HG03354 (cell line): ENCODE measurements around the gene SLC34A1.
"Not testable (repeated sequence)": the region's sequence is repeated elsewhere in the genome, so short reads cannot be mapped to it uniquely, and the experiment has no call there.

ENCODE experiments used
- ATAC-seq: cut with Tn5 transposase; IDR thresholded peaks from one replicate; pipeline ENCODE4 v1.9.1; 2021; ENCODE audit warnings: mild to moderate bottlenecking; ENCODE audit not compliant: unreplicated experiment, poor library complexity, severe bottlenecking

The SLC34A1 gene

DNA sequence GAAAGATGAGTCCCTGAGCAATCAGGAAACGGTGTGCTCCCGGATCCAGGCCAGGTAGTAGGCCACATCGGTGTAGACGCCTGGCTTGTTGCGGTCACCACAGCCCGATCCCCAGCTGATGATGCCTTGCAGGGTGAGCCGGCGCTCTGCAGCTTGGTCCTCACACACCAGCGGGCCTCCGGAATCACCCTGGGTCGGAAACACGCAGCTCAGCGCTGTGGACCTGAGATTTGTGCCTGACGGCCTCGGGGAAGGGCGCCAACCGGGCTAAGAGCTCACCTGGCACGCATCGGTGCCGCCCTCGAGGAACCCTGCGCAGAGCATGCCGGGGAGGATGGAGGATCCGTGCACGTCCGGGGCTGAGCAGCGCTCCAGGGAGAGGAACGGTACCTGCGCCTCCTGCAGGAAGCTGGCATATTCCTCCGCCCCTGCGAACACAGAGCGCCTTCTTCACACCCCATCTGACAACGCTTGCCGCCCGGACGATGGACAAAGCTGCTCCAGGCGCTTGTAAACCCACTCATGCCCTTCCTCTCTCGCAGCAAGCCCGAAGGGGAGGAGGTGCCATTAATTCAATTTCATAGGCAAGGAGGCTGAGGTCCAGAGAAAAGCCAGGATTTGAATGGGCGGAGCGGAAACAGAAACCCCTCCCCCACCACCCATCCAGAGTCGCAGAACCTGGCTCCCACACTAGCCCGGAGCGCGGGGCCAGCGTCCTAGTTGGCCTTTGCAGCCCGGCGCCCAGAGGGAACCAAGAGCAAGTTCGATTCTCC lies 18.2 kb downstream of the SLC34A1 start:
- ATAC-seq: no peak

DNA sequence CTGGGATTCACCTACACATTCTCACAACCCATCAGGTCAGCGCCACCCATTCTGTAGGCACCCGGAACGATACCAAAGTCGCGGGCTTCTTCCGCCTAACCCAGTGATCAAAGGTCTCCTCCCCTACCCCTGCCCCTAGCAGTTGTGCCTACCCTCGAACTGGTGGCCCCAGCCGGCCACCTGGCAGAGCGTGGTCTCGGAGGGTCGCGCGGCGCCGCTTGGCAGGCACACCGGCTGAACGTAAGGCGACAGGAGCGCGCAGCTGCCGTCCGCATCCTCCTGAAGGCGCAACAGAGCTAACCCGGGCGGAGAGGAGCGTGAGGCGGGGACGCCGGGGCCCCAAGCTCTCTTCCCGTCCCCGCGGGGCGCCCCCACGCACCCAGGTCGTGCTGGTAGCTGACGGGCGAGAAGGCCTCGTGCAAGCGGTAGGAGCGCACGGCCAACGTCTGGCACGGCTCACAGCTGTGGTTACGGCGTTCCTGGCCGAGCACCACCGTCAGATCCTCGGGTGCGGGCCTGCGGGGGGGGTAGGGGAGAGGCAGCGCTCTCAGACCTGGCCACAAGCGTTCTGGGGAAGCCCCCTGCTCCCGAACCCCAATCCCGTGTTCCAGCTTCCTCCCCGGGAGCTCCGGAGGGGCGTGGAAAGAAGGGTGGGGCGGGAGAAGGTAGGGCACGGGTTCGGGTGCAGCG lies 19.0 kb downstream of the SLC34A1 start:
- peak; percentile 33 for ATAC-seq

DNA sequence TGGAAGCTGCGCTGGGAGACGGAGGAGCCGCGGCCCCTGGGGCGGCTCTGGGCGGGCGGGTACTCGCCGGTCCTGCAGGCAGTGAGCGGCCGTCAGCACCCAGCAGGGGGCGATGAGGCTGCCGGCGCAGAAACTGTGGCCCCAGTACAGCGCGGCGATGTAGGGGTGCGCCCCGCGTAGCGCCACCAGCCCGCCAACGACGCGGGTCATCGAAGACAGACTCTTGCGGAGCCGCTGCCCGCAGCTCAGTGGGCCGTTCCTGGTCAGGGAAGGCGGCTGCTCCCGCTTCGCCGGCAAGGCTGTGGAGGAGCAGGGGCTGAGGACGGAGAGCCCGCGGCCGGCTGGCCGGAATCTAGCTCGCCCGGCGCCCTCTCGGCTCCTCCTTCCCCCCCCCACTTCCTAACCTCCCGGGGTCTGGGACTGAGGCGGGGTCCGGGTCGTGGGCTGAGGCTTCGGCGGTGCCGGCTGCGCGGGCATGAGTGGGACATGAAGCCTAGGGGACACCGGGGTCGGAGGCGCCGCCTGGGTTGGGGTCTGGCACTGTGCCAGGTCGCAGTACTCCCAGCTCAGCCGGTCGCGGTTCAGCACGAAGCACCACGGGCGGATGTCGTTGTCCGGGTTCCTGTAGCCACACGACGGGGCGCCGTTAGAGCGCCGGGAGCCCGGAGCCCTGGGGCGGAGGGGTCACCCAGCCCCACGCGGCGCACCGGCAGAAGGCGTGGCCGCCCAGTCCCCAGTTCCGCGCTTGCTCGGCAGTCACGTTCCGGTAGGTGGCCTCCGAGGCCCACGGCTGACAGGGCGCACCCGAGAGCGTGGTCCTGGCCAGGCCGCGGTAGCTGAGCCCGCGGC lies 19.8 kb downstream of the SLC34A1 start:
- ATAC-seq: peak; percentile 82

DNA sequence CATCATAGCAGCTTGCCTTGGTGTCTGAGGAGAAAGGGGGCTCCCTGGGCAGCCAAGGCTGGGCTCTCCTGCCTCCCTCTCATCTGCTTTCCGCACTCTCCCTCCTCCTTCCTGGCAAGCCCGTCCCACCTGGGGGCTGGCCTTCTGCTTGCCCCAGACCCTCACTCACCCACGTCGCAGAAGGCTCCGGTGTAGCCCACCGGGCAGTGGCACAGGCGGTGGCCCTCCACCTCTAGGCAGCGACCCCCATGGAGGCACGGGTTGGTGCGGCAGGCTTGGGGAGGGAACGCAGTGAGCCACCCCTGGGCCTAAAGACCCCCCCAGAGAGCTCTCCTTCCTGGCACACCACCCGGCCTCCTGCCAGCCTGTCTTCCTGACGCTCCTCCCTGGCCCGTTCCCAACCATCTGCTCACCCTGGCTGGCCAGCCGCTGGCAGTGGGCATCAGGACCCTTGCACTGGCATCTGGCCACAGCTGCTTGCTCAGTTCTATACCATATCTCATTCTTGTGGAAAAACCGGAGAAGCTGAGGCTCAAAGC lies 20.5 kb downstream of the SLC34A1 start:
- no peak for ATAC-seq

DNA sequence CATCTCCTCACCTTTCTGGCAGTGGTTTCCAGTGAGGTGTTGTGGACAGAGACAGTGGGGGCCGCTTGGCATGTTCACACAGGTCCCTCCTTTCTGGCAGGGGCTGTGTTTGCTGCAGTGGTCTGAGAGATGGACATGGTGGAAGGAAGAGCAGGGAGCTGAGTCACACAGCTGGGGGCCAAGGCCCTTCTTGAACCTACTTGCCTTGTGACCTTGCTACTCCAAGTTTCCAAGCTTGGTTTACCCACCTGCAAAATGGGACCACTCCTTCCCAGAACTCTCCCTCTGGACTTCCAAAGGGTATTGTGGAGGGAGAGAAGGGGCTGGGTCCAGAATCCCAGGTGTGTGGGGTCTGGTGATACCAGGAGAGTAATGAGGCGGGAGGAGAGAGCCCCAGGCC lies 21.1 kb downstream of the SLC34A1 start:
- no peak for ATAC-seq

DNA sequence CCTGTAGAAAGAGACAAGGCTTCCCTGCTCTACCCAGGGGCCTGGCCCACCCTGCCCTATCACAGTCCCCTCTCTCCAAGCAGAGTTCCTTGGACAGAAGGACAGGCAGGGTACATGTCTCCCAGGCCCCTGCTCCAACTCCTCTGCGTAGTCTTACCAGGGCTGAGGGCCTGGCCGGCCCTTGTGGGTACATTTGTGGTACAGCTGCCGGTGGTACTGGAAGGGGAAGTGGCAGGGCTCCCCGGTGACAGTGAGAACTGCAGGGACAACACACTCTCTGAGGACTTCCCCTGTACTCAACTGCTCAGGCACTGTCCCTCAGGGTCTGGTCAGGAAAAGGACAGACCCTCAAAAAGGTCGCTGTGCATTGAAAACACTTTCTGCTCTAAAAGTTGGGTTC lies 21.6 kb downstream of the SLC34A1 start:
- no peak for ATAC-seq

DNA sequence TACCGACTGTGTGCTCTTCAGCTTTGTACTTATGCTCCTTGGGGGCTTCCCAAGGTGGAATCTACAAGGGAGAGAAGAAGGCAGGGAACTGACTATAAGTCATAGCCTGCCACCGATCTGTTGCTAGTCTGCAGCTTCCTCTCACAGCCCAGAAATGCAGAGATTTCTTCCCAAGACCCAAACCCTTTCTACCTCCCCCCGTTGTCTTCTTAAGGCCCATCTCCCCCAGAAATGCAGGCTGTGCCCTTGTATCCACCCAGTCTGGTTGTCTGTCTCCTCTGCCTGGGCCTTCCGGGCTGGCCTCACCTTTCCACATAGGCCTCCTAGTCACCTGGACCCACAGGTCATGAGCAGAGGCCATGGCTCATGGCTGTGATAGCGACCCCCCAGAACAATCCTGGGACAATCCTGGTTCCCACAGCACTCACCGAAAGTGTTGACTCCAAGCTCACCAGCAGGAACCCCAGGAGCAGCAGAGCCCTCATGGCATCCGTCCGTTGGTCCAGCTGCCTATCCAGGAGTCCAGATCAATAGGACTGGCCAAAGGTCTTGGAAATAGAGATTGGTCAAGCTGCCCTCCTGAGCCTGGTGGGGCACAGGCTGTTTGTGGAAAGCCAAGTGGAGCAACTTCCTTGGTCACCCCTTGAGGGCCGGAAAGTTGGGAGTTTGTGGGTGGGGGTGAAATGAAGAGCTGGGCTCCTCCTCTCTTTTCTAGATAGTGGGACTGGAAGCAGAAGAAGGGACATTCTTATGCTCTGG lies 25.0 kb downstream of the SLC34A1 start, which contains the start of gene F12:
F12 (minus strand) TSS at position 522 of the 759 bp plus-strand sequence; CDS start at position 485, 37 bp downstream.
- ATAC-seq: no peak

DNA sequence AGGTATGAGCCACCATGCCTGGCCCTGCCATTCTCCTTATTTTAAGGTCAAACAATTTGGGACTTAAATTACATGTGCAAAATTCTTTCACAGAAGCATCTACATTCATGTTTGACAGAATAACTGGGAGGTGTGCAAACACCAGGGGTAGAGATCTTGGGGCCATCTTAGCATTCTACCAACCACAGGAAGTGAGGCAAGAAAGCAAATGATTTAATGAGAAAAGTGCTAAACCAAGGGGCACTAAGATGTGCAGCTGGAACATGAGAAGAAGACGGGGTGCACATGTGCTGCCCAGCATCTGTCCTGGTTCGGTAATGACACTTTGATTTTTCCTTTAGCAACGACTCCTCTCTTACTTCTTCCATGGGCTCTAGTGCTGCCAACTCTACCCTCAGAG lies 26.3 kb downstream of the SLC34A1 start:
- no peak for ATAC-seq

DNA sequence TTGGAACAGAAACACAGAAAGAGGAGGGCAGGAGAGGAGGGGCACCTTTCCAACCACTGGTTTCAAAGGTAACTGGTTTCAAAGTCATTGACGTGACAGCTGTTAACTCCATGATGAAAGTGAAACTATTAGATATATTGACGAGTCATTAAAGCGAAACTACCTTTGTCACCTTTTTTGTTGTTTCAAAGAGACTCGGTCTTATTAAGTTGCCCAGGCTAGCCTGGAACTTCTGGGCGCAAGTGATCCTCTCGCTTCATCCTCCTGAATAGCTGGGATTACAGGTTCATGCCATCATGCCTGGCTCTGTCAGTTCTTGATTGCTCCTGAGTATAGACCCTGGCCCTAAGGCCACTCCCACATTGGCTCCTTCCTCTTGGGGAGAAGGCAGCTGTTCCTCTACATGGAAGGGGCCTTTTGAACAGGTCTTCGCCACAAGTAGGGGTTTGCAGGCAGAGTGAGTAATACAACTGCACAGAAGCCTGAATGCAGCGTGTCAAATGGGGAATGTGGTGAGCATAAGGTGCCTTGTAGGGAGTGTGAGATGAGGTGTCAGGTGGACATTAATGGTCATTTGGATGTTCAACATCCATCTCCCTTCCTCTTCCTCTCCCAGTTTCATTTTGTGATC lies 28.5 kb downstream of the SLC34A1 start:
- peak; percentile 81 for ATAC-seq

DNA sequence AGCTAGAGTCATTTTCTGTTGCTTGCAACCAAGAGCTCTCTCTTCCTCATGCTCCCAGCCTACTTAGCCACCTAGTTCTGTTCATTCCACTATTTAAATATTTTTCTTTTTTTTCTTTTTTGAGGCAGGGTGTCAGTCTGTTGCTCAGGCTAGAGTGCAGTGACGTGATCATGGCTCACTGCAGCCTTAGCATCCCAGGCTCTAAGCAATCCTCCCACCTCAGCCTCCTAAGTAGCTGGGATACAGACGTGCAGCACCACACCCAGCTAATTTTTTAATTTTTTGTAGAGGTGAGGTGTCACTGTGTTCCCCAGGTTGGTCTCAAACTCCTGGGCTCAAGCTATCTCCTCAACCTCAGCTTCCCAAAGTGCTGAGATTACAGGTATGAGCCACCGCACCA lies 30.2 kb downstream of the SLC34A1 start:
- ATAC-seq: no peak

DNA sequence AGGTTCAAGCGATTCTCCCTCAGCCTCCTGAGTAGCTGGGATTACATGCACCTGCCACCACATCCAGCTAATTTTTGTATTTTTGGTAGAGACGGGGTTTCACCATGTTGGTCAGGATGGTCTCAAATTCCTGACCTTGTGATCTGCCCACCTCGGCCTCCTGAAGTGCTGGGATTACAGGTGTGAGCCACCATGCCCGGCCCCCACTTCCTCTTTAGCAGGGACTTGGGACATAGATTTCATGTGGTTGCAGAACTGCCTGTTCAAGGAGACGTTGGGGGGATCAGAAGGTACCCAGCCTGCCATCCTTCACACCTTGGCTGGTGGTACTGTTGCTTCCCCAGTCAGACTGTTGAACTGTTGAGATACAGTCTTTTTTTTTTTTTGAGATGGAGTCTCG lies 32.8 kb downstream of the SLC34A1 start:
- not testable (repeated sequence) for ATAC-seq

DNA sequence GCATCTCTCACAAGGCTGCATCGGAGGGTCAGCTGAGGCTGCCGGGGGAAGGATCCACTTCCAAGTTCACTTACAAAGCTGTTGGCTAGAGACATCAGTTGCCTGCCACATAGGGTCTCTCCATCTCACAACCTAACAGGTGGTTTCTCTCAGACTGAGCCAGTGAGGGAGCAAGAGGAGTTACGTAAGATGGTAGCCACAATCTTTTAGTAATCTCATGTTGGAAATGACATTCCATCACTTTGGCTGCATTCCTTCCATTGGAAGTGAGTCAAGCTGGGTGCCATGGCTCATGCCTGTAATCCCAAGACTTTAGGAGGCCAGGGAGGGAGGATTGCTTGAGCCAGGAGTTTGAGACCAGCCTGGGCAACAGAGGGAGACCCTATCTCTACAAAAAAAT lies 34.8 kb downstream of the SLC34A1 start:
- no peak for ATAC-seq

DNA sequence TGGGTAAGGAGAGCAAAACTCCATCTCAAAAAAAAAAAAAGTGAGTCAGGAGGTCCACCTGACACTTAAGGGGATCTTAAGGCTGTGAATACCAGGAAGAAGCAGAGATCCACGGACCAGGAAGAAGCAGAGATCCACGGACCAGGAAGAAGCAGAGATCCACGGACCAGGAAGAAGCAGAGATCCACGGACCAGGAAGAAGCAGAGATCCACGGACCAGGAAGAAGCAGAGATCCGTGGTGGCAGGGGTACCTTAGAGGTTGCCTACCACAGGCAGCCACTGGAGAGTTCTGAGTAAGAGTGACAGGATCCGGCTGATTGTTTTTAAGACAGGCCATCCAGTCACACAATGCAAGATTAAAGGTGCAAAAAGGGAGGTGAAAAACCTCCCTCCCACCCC lies 36.2 kb downstream of the SLC34A1 start:
- not testable (repeated sequence) for ATAC-seq

DNA sequence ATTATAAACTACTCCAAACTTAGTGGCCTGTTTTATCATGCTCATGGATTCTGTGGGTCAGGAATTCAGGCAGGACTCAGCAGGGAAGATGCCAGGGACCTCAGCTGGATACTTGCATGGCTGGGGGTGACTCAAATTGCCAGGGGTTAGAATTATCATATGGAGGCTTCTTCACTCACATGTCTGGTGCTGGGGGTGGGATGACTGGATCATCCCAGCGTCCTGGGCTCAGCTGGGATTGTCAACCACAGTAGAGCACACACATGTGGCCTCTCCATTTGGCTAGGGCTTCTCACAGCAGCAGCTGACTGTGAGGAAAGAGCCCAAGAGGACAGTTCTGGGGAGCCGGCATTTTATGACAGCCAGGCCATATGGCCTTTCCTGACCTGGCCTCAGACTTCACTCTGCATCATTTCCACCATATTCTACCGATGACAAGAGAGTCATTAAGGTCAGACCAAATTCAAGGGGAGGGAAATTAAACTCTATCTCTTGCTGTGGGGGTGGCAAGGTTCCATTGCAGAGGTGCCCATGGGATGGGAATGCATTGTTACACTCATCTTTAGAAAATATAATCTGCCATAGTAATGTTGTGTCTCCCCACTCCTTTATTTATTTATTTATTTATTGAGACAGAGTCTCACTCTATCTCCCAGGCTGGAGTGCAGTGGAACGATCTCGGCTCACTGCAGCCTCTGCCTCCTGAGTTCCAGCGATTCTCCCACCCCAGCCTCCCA lies 37.0 kb downstream of the SLC34A1 start:
- no peak for ATAC-seq

DNA sequence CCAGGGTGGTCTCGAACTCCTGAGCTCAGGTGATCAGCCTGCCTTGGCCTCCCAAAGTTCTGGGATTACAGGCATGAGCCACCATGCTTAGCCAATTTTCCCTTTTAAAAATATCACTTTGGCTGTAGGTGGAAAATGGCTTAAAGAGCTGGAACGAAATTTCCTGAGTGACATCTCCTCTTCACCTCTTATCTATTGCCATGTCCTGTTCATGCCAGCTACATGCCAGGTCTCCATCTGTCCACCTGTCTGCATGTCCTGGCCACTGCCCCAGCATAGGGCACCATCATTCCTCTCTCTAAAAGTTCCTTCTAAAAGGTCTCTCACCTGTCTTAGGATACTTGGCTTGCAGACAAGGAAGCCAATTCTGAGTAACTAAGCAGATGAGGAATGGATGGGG lies 39.4 kb downstream of the SLC34A1 start:
- no peak for ATAC-seq

DNA sequence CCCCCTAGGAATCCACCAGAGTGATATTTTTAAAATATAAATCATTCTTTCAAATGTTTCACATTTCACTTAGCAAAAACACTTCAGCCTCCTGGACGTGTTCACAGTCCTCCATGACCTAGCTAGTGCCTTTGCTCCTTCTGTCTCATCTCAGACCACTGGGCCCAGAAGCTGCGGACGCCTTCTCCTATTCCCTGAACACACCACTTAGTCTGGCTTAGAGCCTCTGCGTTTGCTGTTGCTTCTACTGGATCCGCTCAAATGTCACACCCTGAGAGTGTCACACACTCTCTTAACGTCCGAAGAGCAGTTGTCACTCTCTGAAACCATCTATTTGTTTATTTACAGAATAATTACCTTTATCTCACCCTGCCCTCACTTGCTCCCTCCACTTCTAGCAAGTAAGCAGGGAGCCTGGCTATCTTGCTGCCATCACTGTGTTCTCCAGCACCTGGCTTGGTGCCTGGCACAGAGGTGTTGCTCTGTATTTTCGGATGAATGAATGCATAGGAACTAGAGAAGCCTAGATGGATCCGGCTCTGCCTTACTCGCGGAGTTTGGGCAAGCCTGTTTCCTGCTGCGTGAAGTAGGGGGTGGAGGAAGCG lies 41.1 kb downstream of the SLC34A1 start:
- no peak for ATAC-seq

DNA sequence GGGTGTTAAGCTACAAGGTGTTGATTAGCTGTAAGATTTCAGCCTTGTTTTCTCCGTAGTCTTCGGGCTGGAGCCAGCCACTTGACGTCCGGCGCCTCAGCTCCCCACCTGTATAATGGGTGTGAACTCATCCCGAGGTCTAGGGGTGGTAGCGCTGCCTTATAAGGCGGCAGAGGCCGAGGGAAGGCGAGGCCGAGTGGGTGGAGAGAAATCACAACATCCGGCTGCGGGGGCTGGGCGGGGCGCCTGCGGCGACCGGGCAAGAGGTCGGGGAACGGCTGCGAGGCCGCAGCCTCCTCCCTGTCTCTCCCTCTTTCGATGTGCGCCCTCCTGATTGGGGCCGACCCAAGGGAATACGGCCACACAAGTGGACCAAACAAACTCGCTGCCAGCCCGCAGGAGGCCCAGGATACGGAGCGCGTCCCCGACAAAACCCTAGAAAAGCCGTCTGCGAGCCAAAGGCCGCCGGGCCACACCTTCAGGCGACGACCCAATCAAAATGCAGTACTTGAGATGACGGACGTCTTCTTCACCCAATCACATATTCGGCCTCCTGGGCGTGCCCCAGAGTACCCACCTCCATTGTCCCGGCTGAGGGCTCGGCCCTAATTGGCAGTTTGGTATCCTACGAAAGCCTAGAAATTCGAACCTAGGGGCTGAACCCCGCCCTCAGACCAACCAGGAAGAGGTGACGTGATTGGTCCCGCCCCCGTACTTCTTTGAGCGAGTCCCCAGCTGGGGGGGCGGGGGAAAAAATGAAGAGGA lies 41.7 kb downstream of the SLC34A1 start:
- ATAC-seq: peak; percentile 81
